D721Med (cell line): Measurements from ENCODE around the gene FBXW9.

ENCODE experiments used
- DNase-seq: peaks from one replicate; pipeline ENCODE4 v3.0.0; 2011; ENCODE audit warnings: low spot score; ENCODE audit not compliant: insufficient read length
- FAIRE-seq: peaks from 2 replicates; lab custom pipeline; 2011; peaks lifted over from hg19 to GRCh38; lab: Jason Lieb, UNC
- CTCF ChIP-seq: IDR thresholded peaks from 2 replicates; pipeline ENCODE4 v1.5.1; 2012; ENCODE audit warnings: mild to moderate bottlenecking, control low read depth; ENCODE audit not compliant: insufficient read depth; ENCODE audit errors: missing control alignments

Gene FBXW9

DNA sequence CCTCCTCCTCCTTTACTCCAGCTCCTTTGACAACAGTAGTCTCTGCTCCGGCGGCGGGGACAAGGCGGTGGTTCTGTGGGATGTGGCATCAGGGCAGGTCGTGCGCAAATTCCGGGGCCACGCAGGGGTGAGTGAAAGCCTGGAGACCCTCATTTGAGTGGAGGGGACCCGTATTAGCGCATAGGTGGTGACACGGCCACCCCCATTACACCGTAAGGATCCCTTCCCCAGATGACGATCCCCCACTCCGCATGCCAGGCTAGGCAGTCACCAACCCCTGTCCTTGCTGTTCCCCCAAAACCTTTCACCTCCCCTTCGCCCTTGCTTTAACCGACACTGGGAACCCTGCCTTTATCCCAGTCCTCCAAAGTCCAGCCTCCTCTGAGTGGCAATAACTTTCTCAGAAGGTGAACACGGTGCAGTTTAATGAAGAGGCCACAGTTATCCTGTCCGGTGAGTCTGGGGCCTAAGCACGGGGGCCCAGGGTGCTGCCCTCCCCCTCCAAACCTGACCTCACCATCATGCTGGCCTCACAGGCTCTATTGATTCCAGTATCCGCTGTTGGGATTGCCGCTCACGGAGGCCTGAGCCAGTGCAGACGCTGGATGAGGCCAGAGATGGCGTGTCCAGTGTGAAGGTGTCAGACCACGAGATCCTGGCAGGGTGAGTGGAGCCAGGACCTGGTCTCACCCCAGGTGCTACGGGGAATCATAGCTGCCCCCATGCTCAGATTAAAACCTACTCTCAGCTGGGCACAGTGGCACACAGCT, 26.1 kb downstream of the FBXW9 start:
- no peak for FAIRE-seq
- DNase-seq = no peak
- no peak for TF ChIP-seq CTCF

DNA sequence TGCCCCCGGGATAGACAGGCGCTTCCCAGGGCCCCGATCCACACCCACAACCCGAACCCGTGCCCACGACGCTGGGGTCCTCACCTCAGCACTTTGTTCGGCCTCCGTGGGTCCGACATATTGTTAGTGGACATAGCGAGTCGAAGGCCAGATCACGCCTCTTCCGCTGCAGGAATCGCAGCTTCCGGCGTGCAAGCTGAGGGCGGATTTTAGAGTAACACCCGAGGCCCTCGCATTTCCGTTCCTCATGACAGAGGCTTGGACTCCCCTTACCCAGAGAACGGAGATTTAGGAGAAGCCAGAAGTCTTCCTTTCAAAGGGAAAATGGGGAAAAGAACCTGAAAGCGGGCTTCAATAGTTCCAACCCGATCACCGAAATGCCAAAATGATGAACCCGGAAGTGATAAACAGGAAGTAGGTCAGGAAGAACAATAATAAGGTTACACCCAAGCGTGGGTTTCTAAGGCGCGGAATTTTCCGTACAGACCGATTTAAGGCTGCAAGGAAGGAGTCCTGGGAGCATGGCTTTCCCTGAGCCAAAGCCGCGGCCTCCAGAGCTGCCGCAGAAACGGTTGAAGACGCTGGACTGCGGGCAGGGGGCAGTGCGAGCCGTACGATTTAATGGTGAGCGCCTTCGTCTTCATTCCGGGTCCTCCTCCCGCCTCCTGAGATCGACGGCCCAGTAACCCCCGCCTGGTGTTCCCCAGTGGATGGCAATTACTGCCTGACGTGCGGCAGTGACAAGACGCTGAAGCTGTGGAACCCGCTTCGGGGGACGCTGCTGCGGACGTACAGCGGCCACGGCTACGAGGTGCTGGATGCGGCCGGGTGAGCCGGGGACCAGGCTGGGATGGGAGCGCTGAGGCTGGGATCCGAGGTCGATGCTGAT, 26.9 kb downstream of the FBXW9 start:
- FAIRE-seq (no peak), DNase-seq (peak; percentile 83)
- TF ChIP-seq CTCF = no peak

DNA sequence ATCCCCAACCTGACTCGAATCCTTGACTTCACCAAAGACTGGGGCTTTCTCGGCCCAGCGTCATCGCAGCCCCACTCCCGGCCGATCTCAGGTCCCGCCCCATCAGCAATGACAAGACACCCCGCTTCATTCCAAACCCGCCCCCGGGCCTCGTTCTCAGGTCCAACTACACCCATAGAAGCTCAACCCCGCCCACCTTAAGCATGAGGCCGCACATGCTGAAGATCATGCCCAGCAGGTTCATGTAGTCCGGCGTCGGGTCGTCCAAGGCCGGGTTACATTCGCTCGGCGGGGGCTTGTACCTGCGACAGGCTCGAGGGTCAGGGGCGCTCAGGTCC, 27.5 kb downstream of the FBXW9 start:
- no peak for DNase-seq
- no peak for FAIRE-seq
- no peak for TF ChIP-seq CTCF

GRCh38 chr19:12668346-12668745, 28.1 kb downstream of the FBXW9 start:
- TF ChIP-seq CTCF = no peak
- FAIRE-seq = no peak
- DNase-seq = no peak

GRCh38 chr19:12667731-12668302, 28.6 kb downstream of the FBXW9 start:
- no peak for DNase-seq
- TF ChIP-seq CTCF = no peak
- no peak for FAIRE-seq

GRCh38 chr19:12666265-12667048, 30.0 kb downstream of the FBXW9 start, which contains the start of the genes MAN2B1 and WDR83:
Gene MAN2B1 (minus strand): TSS chr19:12666742. CDS start chr19:12666701, 41 bp downstream.
Gene WDR83 (plus strand): TSS chr19:12666807. CDS start chr19:12669791, 2,984 bp downstream.
- DNase-seq = peak; percentile 97
- no peak for FAIRE-seq
- no peak for TF ChIP-seq CTCF
